Small intestine (tissue), 7 donors: ENCODE results near the gene ZBTB46. TPM values are rescaled to one million over a fixed set of nuclear protein-coding genes. Genes with fewer than 3 reads are reported as not detected.

Experiments
- DNase-seq, 2 donors: peaks; one replicate each; pipeline versions ENCODE4 v3.0.0 to v3.0.0-alpha.2; 2013
- FAIRE-seq: peaks from 2 replicates; lab custom pipeline; 2012; peaks lifted over from hg19 to GRCh38; lab: Jason Lieb, UNC
- H3K27ac ChIP-seq, 3 donors: one replicate each; pipeline ENCODE4 v1.5.1; 2013; ENCODE audit warnings: low read length in 2 of 3, mild to moderate bottlenecking in 2 of 3, control low read depth in 1 of 3, inconsistent platforms in 1 of 3, low read depth in 1 of 3, moderate library complexity in 1 of 3
- H3K27me3 ChIP-seq, 3 donors: one replicate each; pipeline ENCODE4 v1.6.1; 2013; ENCODE audit warnings: low read length in 3 of 3, inconsistent platforms in 1 of 3; ENCODE audit not compliant: control insufficient read depth in 3 of 3, insufficient read depth in 3 of 3
- H3K36me3 ChIP-seq, 3 donors: one replicate each; pipeline ENCODE4 v1.6.1; 2013; ENCODE audit warnings: low read length in 3 of 3, inconsistent platforms in 1 of 3, low read depth in 1 of 3, mild to moderate bottlenecking in 1 of 3, moderate library complexity in 1 of 3; ENCODE audit not compliant: control insufficient read depth in 3 of 3, insufficient read depth in 2 of 3
- H3K4me1 ChIP-seq, 3 donors: one replicate each; pipeline ENCODE4 v1.6.1; 2013; ENCODE audit warnings: low read length in 2 of 3, inconsistent platforms in 1 of 3, low read depth in 1 of 3, mild to moderate bottlenecking in 1 of 3, moderate library complexity in 1 of 3; ENCODE audit not compliant: control insufficient read depth in 3 of 3, insufficient read depth in 2 of 3
- H3K4me3 ChIP-seq, 3 donors: one replicate each; pipeline ENCODE4 v1.5.1; 2013; ENCODE audit warnings: low read length in 3 of 3, control low read depth in 1 of 3, inconsistent platforms in 1 of 3, low read depth in 1 of 3, mild to moderate bottlenecking in 1 of 3, moderate library complexity in 1 of 3
- H3K9me3 ChIP-seq, 2 donors: one replicate each; pipeline ENCODE4 v1.6.1; 2013; ENCODE audit warnings: low read depth in 1 of 2, low read length in 1 of 2; ENCODE audit not compliant: control insufficient read depth in 2 of 2, insufficient read depth in 1 of 2
- WGBS, 3 donors: extraction: QIAGEN DNeasy Blood & Tissue Kit; methylation state at CpG; one replicate each; pipeline ENCODE4 v1.1.7; 2013; 5-methylcytosine and 5-hydroxymethylcytosine counted together
- polyA plus RNA-seq, 4 donors: library from polyadenylated mRNA; stranded (reverse) in 3 of 4; unstranded in 1 of 4; fragments of 200-250 nt in 3 of 4; fragments of 120-200 nt in 1 of 4; gene quantifications; one replicate each; pipeline versions ENCODE4 v1.2.1 to v1.2.3, GENCODE V29; 2013
- donor health status: healthy with polysubstance abuse.
- donor health status: control.
- donor health status: control.
- donor health status: Bipolar disorder and iron deficiency.
- donor health status: healthy.

Gene ZBTB46
- polyA plus RNA-seq, 4 donors, result 1.1 to 3.1 (median 2.6) TPM; not detected in 1

DNA sequence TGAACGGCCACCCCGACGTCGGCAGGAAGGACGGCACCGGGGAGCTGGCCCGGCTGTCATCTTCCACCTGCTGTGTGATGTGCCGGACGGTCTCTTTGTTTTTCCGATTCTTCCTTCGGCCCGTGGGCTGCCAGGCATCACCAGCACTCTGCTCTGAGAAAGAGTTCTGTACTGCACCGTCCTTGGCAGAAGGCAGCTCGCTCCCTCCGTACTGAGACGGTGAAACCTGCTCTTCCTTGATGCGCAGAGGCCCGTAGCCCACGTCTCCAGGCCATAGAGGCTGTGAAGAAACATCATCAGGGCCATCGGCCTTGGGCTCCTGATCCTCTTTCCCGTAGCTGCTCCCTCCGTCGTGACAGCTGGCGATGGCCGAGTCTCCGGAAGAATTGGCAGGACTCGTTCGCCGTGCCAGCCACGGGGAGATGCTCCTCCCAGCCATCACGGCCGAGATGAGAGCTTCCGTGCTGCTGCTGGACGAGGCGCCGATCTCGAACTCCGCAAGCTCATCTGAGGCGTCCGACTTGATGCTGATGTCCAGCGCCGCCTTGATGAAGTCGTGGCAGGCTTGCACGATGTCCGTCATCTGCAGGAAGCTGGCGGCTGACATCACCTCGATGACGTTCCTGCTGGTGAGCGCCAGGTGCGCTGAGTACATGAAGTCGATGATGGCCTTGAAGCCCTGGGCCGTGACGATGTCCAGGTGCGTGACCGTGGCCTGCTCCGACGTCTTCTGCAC is 41.1 kb downstream of the ZBTB46 start:
- Histone ChIP-seq H3K4me3 (no peak overlapping the region), H3K4me1 (no peaks in the 10 kb centered on the region), H3K27me3 (no peaks in the 10 kb centered on the region), H3K9me3 (no peaks in the 10 kb centered on the region), H3K36me3 (peaks cover 0 to 15% (median 0%) of the 10 kb centered on the region in 3 donors), H3K27ac (no peak overlapping the region)
- 92 to 93% (median 93%) methylated on average over 55 to 57 of the region's 57 CpGs for WGBS, 3 donors
- no peak for DNase-seq
- no peak for FAIRE-seq

GRCh38 chr20:63787749-63788148 is 43.3 kb downstream of the ZBTB46 start:
- no peak for DNase-seq
- H3K9me3 ChIP-seq, result no peaks in the 10 kb centered on the region
- no peaks in the 10 kb centered on the region for H3K27me3 ChIP-seq
- peaks cover 0 to 15% (median 0%) of the 10 kb centered on the region in 3 donors for H3K36me3 ChIP-seq
- H3K27ac ChIP-seq, result no peak overlapping the region
- 78 to 89% (median 81%) methylated on average over 16 of the region's 16 CpGs for WGBS, 3 donors
- no peak overlapping the region for H3K4me3 ChIP-seq
- H3K4me1 ChIP-seq, result no peaks in the 10 kb centered on the region
- FAIRE-seq, result no peak

DNA sequence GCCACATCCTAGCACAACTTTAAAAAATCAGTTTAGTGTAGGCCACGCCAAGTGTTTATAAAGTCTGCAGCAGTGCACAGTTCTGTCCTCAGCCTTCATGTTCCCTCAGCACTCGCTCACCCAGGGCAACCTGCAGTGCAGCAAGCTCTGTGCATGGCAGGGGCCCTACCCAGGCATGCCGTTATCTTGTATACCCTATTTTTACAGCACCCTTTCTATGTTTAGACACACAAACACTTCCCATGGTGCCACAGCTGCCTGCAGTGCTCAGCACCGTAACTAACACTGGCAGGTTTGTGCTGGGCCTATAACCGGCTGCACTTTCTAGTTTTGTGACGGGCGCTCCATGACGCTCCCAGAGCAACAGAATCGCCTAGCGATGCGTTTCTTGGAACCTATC is 43.8 kb downstream of the ZBTB46 start:
- no peaks in the 10 kb centered on the region for H3K9me3 ChIP-seq
- H3K36me3 ChIP-seq, result peaks cover 0 to 15% (median 0%) of the 10 kb centered on the region in 3 donors
- DNase-seq (no peak), FAIRE-seq (no peak)
- H3K27me3 ChIP-seq, result no peaks in the 10 kb centered on the region
- H3K4me3 ChIP-seq, result no peak overlapping the region
- 74 to 83% (median 81%) methylated on average over 11 of the region's 11 CpGs for WGBS, 3 donors
- no peaks in the 10 kb centered on the region for H3K4me1 ChIP-seq
- no peak overlapping the region for H3K27ac ChIP-seq

DNA sequence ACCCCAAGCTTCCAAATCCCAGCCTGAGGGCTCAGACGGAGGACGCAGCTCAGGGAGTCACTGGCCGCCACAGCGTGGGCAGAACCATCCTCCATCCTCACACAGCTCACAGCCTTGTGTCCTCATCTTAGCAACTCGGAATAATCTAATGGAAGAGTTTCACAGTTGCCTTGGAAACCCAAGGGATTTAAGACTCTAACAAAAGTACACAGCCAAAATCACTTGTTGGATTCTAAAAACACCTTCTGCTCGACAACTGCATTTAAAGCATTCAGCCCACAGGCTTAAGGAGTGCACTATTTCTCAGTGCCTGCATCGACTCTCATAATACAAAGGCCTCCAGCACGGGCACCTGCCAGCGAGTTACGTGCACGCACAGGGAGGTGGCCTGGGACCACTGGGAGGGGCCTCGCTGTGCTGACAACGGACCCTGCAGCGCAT is 45.4 kb downstream of the ZBTB46 start:
- peaks cover 0 to 15% (median 0%) of the 10 kb centered on the region in 3 donors for H3K36me3 ChIP-seq
- no peak overlapping the region for H3K27ac ChIP-seq
- no peak for DNase-seq
- no peaks in the 10 kb centered on the region for H3K9me3 ChIP-seq
- FAIRE-seq, result no peak
- H3K27me3 ChIP-seq, result no peaks in the 10 kb centered on the region
- no peaks in the 10 kb centered on the region for H3K4me1 ChIP-seq
- WGBS, 3 donors, result 69 to 72% (median 70%) methylated on average over 14 of the region's 14 CpGs
- no peak overlapping the region for H3K4me3 ChIP-seq

GRCh38 chr20:63783970-63784369 is 47.1 kb downstream of the ZBTB46 start:
- H3K4me3 ChIP-seq, result no peak overlapping the region
- H3K4me1 ChIP-seq, result no peaks in the 10 kb centered on the region
- DNase-seq (no peak), FAIRE-seq (no peak)
- H3K27me3 ChIP-seq, result no peaks in the 10 kb centered on the region
- WGBS, 3 donors, result 79 to 84% (median 82%) methylated on average over 16 of the region's 16 CpGs
- H3K36me3 ChIP-seq, result peaks cover 0 to 3% (median 0%) of the 10 kb centered on the region in 3 donors
- no peaks in the 10 kb centered on the region for H3K9me3 ChIP-seq
- no peak overlapping the region for H3K27ac ChIP-seq

DNA sequence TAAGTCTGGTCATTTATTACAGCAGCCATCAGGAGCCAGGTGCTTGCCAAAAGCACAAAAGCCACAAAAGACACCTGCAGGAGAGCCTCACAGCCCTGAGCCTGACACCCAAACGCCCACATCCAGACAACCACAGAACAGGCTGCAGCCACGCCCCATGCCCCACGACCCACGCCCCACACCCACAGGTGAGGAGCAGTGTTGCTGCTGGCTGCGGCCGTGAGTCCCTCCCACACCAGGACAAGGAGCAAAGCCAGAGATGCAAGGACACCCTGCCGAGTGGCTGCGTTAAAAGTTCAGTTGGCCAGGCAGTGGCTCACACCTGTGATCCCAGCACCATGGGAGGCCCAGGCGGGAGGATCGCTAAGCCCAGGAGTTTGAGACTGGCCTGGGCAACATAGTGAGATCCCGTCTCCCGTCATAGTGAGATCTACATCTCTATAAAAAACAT is 48.5 kb downstream of the ZBTB46 start:
- Histone ChIP-seq H3K4me1 (no peaks in the 10 kb centered on the region), H3K4me3 (no peak overlapping the region), H3K27ac (no peak overlapping the region), H3K36me3 (peaks cover 0 to 3% (median 0%) of the 10 kb centered on the region in 3 donors), H3K27me3 (no peaks in the 10 kb centered on the region), H3K9me3 (no peaks in the 10 kb centered on the region)
- FAIRE-seq (no peak), DNase-seq (no peak)
- WGBS, 3 donors, result 54 to 77% (median 75%) methylated on average over 12 of the region's 12 CpGs

DNA sequence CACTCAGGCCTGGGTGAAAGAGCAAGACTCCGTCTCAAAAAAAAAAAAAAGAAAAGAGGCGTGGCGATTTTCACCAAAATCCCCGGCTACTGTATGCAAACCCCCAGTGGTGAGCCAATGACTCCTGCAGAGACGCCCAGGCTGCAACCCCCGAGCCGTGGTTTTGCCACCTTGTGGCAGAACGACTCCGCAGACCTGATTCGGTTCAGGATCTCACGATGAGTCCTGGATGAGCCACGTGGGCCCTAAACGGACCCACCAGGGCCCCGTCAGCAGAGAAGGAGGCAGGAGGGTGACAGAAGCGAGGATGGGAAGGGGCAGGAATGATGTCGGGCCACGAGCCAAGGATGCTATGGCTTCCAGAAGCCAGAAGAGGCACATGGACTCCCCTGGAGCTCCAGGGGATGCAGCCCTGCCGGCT is 49.0 kb downstream of the ZBTB46 start:
- Histone ChIP-seq H3K4me1 (no peaks in the 10 kb centered on the region), H3K4me3 (no peak overlapping the region), H3K9me3 (no peaks in the 10 kb centered on the region), H3K27me3 (no peaks in the 10 kb centered on the region), H3K36me3 (peaks cover 0 to 5% (median 0%) of the 10 kb centered on the region in 3 donors), H3K27ac (no peak overlapping the region)
- no peak for FAIRE-seq
- 48 to 70% (median 54%) methylated on average over 14 to 17 of the region's 18 CpGs for WGBS, 3 donors
- DNase-seq, result peak in 1 of 2 donors; percentile 7

- Histone ChIP-seq H3K36me3 (peaks cover 0 to 5% (median 0%) of the 10 kb centered on the region in 3 donors), H3K4me1 (no peaks in the 10 kb centered on the region), H3K27me3 (no peaks in the 10 kb centered on the region), H3K27ac (no peak overlapping the region), H3K4me3 (no peak overlapping the region), H3K9me3 (no peaks in the 10 kb centered on the region)
- DNase-seq (no peak), FAIRE-seq (no peak)
- WGBS, 3 donors, result 83 to 87% (median 86%) methylated on average over 14 of the region's 14 CpGs
These were observed 49.9 kb downstream of the ZBTB46 start for GRCh38 chr20:63781181-63781580.
